HCT116 (cell line): Measurements from ENCODE around the gene RHPN2. TPM values are rescaled to one million over a fixed set of nuclear protein-coding genes. Genes with fewer than 3 reads are reported as not detected.
A peak's percentile ranks its signal among the peaks of the same experiment; 100 is the strongest.

ENCODE experiments used
- ATAC-seq: fragments of 200-7000 bp; cut with Tn5 transposase; 2 replicates; pipeline ENCODE4 v1.9.1; 2020; ENCODE audit warnings: mild to moderate bottlenecking, moderate library complexity
- BruUV-seq: library from RNA; stranded (reverse); fragments of 400-500 nt; replicated peaks from 2 replicates; lab custom pipeline; 2021; lab: Mats Ljungman, UMichigan
- CTCF ChIA-PET: fragments of 300-600 bp; sonication (Branson Sonifier 250); formaldehyde crosslinking; loops from one replicate; lab custom pipeline; 2021; ENCODE audit warnings: antibody characterized with exemption; lab: Charles Lee
- POLR2A ChIA-PET: fragments of 300-600, 350-600 bp; sonication (Branson Sonifier 250); formaldehyde crosslinking; loops from one replicate; lab custom pipeline; 2021; ENCODE audit warnings: antibody characterized with exemption; lab: Charles Lee
- RAD21 ChIA-PET, 2 experiments: fragments of 300-600 bp; sonication (Branson Sonifier 250); formaldehyde crosslinking; loops; one replicate each; lab custom pipeline; 2023; ENCODE audit warnings: low total read pairs in 2 of 2; ENCODE audit not compliant: uncharacterized antibody in 2 of 2, unreplicated experiment in 2 of 2, low non-redundant PET in 1 of 2; lab: Charles Lee
- DNase-seq: peaks from one replicate; pipeline ENCODE4 v3.0.0-alpha.2; 2010; ENCODE audit warnings: low read depth, low spot score
- H2AFZ ChIP-seq: fragments of 200-600 bp; shearing (Covaris generic), sonication (generic); 2 replicates; pipeline ENCODE4 v1.6.1; 2017; ENCODE audit warnings: low read depth, mixed run types, mixed read lengths, antibody characterized with exemption, low read length; ENCODE audit not compliant: poor library complexity, severe bottlenecking
- H3K27ac ChIP-seq: 2 replicates; pipeline ENCODE4 v1.5.1; 2012; ENCODE audit warnings: low read depth, low read length
- H3K27me3 ChIP-seq: fragments of 200-600 bp; sonication (generic); 2 replicates; pipeline ENCODE4 v1.6.1; 2016; ENCODE audit warnings: mixed run types, low read length, mixed read lengths; ENCODE audit not compliant: insufficient read depth
- H3K36me3 ChIP-seq, 2 experiments: fragments of 200-500 bp in 1 of 2; fragments of 200-600 bp in 1 of 2; sonication (Bioruptor generic) in 1 of 2; sonication (generic) in 1 of 2; 2 replicates each; pipeline versions ENCODE4 v1.5.1 to v1.6.1; 2014 to 2016; ENCODE audit warnings: low read length in 2 of 2, inconsistent platforms in 1 of 2, mixed read lengths in 1 of 2, mixed run types in 1 of 2; ENCODE audit not compliant: insufficient read depth in 2 of 2, control insufficient read depth in 1 of 2
- H3K4me1 ChIP-seq, 2 experiments: fragments of 200-600 bp in 1 of 2; sonication (generic) in 1 of 2; 2 replicates each; pipeline versions ENCODE4 v1.5.1 to v1.6.1; 2012 to 2017; ENCODE audit warnings: low read length in 2 of 2, inconsistent platforms in 1 of 2, mild to moderate bottlenecking in 1 of 2, mixed read lengths in 1 of 2, mixed run types in 1 of 2, moderate library complexity in 1 of 2; ENCODE audit not compliant: insufficient read depth in 2 of 2, control insufficient read depth in 1 of 2
- H3K4me2 ChIP-seq: fragments of 200-600 bp; sonication (generic); 2 replicates; pipeline ENCODE4 v1.6.1; 2017; ENCODE audit warnings: mixed run types, low read length, mixed read lengths
- H3K4me3 ChIP-seq, 2 experiments: fragments of 200-600 bp in 1 of 2; sonication (generic) in 1 of 2; replicated peaks in 1 of 2; 2 replicates each; pipeline ENCODE4 v1.5.1; 2011 to 2016; ENCODE audit warnings: low read length in 2 of 2, control low read depth in 1 of 2, low read depth in 1 of 2, mild to moderate bottlenecking in 1 of 2, mixed read lengths in 1 of 2, mixed run types in 1 of 2
- H3K79me2 ChIP-seq: fragments of 200-600 bp; sonication (generic); 2 replicates; pipeline ENCODE4 v1.6.1; 2017; ENCODE audit warnings: mild to moderate bottlenecking, mixed run types, low read length, moderate library complexity, mixed read lengths; ENCODE audit not compliant: insufficient read depth
- H3K9ac ChIP-seq: fragments of 200-600 bp; sonication (generic); 2 replicates; pipeline ENCODE4 v1.6.1; 2016; ENCODE audit warnings: low read length, mixed read lengths
- H3K9me2 ChIP-seq: fragments of 200-600 bp; sonication (generic), shearing (Covaris generic); 2 replicates; pipeline ENCODE4 v1.6.1; 2017; ENCODE audit warnings: mixed run types, mild to moderate bottlenecking, moderate library complexity; ENCODE audit not compliant: insufficient read depth
- H3K9me3 ChIP-seq, 2 experiments: fragments of 200-500 bp in 1 of 2; fragments of 200-600 bp in 1 of 2; sonication (Bioruptor generic) in 1 of 2; sonication (generic) in 1 of 2; 2 replicates each; pipeline ENCODE4 v1.6.1; 2014 to 2017; ENCODE audit warnings: low read length in 2 of 2, mixed read lengths in 2 of 2, inconsistent platforms in 1 of 2, low read depth in 1 of 2, mild to moderate bottlenecking in 1 of 2, mixed run types in 1 of 2, moderate library complexity in 1 of 2; ENCODE audit not compliant: control insufficient read depth in 1 of 2, insufficient read depth in 1 of 2
- H4K20me1 ChIP-seq: fragments of 200-600 bp; sonication (generic), shearing (Covaris generic); 2 replicates; pipeline ENCODE4 v1.6.1; 2017; ENCODE audit warnings: mixed run types, mild to moderate bottlenecking, moderate library complexity; ENCODE audit not compliant: insufficient read depth
- ATF3 ChIP-seq: IDR thresholded peaks from 2 replicates; pipeline ENCODE4 v1.6.1; 2012
- EGR1 ChIP-seq: IDR thresholded peaks from 2 replicates; pipeline ENCODE4 v1.6.1; 2012; ENCODE audit warnings: low read depth
- ELF1 ChIP-seq: IDR thresholded peaks from 2 replicates; pipeline ENCODE4 v1.6.1; 2012; ENCODE audit warnings: low read depth, borderline replicate concordance
- EZH2phosphoT487 ChIP-seq: fragments of 200-600 bp; IDR thresholded peaks from 2 replicates; pipeline ENCODE4 v1.6.1; 2018; ENCODE audit warnings: antibody characterized with exemption, borderline replicate concordance
- FOSL1 ChIP-seq: IDR thresholded peaks from 2 replicates; pipeline ENCODE4 v1.6.1; 2012; ENCODE audit warnings: low read depth
- POLR2A ChIP-seq: IDR thresholded peaks from 2 replicates; pipeline ENCODE4 v1.7.0; 2011; ENCODE audit warnings: borderline replicate concordance; ENCODE audit not compliant: insufficient read depth, insufficient read length; ENCODE audit errors: extremely low read depth
- REST ChIP-seq: IDR thresholded peaks from 2 replicates; pipeline ENCODE4 v1.6.1; 2012; ENCODE audit warnings: low read depth
- SIN3A ChIP-seq: IDR thresholded peaks from 2 replicates; pipeline ENCODE4 v1.6.1; 2012; ENCODE audit warnings: low read depth
- SP1 ChIP-seq: IDR thresholded peaks from 2 replicates; pipeline ENCODE4 v1.6.1; 2012; ENCODE audit warnings: low read depth
- SRF ChIP-seq: IDR thresholded peaks from 2 replicates; pipeline ENCODE4 v1.6.1; 2012; ENCODE audit warnings: low read depth
- YY1 ChIP-seq: IDR thresholded peaks from 2 replicates; pipeline ENCODE4 v1.6.1; 2011; ENCODE audit warnings: low read length, low read depth, moderate library complexity, mild to moderate bottlenecking; ENCODE audit not compliant: insufficient replicate concordance; ENCODE audit errors: extremely low read depth
- ZFX ChIP-seq: fragments of 450-650 bp; IDR thresholded peaks from 2 replicates; pipeline ENCODE4 v1.6.1; 2017
- ZNF274 ChIP-seq: fragments of 200-500 bp; sonication (Bioruptor generic); IDR thresholded peaks from 2 replicates; pipeline ENCODE4 v1.6.1; 2014; ENCODE audit warnings: mild to moderate bottlenecking, low read depth, low read length, inconsistent platforms
- intact Hi-C: fragments of 100-400 bp; cut with micrococcal nuclease; formaldehyde crosslinking; loops from 2 replicates; pipeline ENCODE4 v1.10.0; 2022
- total RNA-seq: library from RNA; stranded (reverse); gene quantifications from one replicate; pipeline ENCODE4 v1.2.1, GENCODE V29; 2021; ENCODE audit not compliant: unreplicated experiment
- TF ChIP-seq, protein P1 (sequence below): IDR thresholded peaks from 2 replicates; pipeline ENCODE4 v1.6.1; 2011; ENCODE audit warnings: mild to moderate bottlenecking, low read length, moderate library complexity; ENCODE audit not compliant: insufficient replicate concordance; ENCODE audit errors: extremely low read depth

Gene RHPN2
- total RNA-seq, 1 experiment from 2014 or later = 33.3 TPM

- TF ChIP-seq FOSL1 = no peak
- no peak for TF ChIP-seq EGR1
- ChIA-PET CTCF (interaction anchor here (0.6 to 1.5 kb wide), 6 partner anchors 146 to 371 kb away, joined by 3 to 4 read pairs (median 4); no protein-coding TSS in a partner anchor), POLR2A (interaction anchor here (0.6 to 1.6 kb wide), 2 partner anchors 43 to 279 kb away, joined by 3 read pairs; partner anchors contain the start of gene NUDT19), RAD21 (interaction anchor here (0.6 to 1.2 kb wide), 4 partner anchors 13 to 168 kb away, joined by 3 to 5 read pairs (median 3); no protein-coding TSS in a partner anchor)
- no peaks in the 10 kb centered on the region for H4K20me1 ChIP-seq
- no peaks in the 10 kb centered on the region for H3K9me3 ChIP-seq
- H3K27me3 ChIP-seq = no peaks in the 10 kb centered on the region
- peak overlapping the region; percentile 91 for H3K4me2 ChIP-seq
- intact Hi-C loops = loop anchor here (5.0 kb wide), 1 partner anchor 206 kb away; no protein-coding TSS in a partner anchor
- H3K4me3 ChIP-seq = peak overlapping the region; percentile 79 to 98
- no peaks in the 10 kb centered on the region; a peak in 2 of 4 replicates for H3K36me3 ChIP-seq
- H3K4me1 ChIP-seq = peaks cover 5 to 16% of the 10 kb centered on the region in 2 experiments; a peak in 3 of 4 replicates
- DNase-seq = no peak
- no peaks in the 10 kb centered on the region for H3K9me2 ChIP-seq
- peak overlapping the region; percentile 75 for H3K9ac ChIP-seq
- H3K27ac ChIP-seq = 0 out of 2 replicates have a peak overlapping the region, but pooled peaks have one; percentile 16
- ATAC-seq = no peak
- BruUV-seq = TSS peak; percentile 72
- H2AFZ ChIP-seq = no peak overlapping the region
- H3K79me2 ChIP-seq = peaks cover 22% of the 10 kb centered on the region
Measured at GRCh38 chr19:32971012-32971595, 93.6 kb downstream of the RHPN2 start.

GRCh38 chr19:32969549-32969948 is 95.1 kb downstream of the RHPN2 start:
- Histone ChIP-seq H3K27me3 (no peaks in the 10 kb centered on the region), H4K20me1 (no peaks in the 10 kb centered on the region), H3K9ac (no peak overlapping the region), H2AFZ (no peak overlapping the region), H3K4me3 (no peak overlapping the region), H3K79me2 (peaks cover 22% of the 10 kb centered on the region), H3K36me3 (peaks cover 0 to 2% of the 10 kb centered on the region in 2 experiments; a peak in 2 of 4 replicates), H3K9me2 (no peaks in the 10 kb centered on the region), H3K4me2 (no peak overlapping the region), H3K9me3 (no peaks in the 10 kb centered on the region), H3K27ac (no peak overlapping the region), H3K4me1 (peaks cover 5 to 16% of the 10 kb centered on the region in 2 experiments; a peak in 3 of 4 replicates)
- BruUV-seq = no TSS peak
- ChIA-PET CTCF (no interaction called here), RAD21 (no interaction called here), POLR2A (no interaction called here)
- no peak for ATAC-seq
- DNase-seq = no peak
- intact Hi-C loops = no loop called here
- no peak for TF ChIP-seq REST
- TF ChIP-seq, protein P1, sequence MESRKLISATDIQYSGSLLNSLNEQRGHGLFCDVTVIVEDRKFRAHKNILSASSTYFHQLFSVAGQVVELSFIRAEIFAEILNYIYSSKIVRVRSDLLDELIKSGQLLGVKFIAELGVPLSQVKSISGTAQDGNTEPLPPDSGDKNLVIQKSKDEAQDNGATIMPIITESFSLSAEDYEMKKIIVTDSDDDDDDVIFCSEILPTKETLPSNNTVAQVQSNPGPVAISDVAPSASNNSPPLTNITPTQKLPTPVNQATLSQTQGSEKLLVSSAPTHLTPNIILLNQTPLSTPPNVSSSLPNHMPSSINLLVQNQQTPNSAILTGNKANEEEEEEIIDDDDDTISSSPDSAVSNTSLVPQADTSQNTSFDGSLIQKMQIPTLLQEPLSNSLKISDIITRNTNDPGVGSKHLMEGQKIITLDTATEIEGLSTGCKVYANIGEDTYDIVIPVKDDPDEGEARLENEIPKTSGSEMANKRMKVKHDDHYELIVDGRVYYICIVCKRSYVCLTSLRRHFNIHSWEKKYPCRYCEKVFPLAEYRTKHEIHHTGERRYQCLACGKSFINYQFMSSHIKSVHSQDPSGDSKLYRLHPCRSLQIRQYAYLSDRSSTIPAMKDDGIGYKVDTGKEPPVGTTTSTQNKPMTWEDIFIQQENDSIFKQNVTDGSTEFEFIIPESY = no peak
- TF ChIP-seq POLR2A = no peak
- no peak for TF ChIP-seq ZNF274
- no peak for TF ChIP-seq YY1
- no peak for TF ChIP-seq ELF1
- TF ChIP-seq ATF3 = no peak
- no peak for TF ChIP-seq EZH2phosphoT487
- TF ChIP-seq FOSL1 = no peak
- TF ChIP-seq SRF = no peak
- TF ChIP-seq EGR1 = no peak
- no peak for TF ChIP-seq SP1
- no peak for TF ChIP-seq SIN3A
- TF ChIP-seq ZFX = no peak
